Activated CD8-positive, alpha-beta memory T cell treated with anti-CD3 and anti-CD28 coated beads for 24 hours (primary cell): ENCODE data around the gene IZUMO1.

ENCODE experiments used
- DNase-seq: peaks from one replicate; pipeline ENCODE4 v3.0.0-alpha.2; 2020

Gene IZUMO1

GRCh38 chr19:48756686-48757085 is 10.0 kb upstream of the IZUMO1 start:
- DNase-seq: no peak

- DNase-seq: no peak
Measured at GRCh38 chr19:48756212-48756611, 9.5 kb upstream of the IZUMO1 start.

DNA sequence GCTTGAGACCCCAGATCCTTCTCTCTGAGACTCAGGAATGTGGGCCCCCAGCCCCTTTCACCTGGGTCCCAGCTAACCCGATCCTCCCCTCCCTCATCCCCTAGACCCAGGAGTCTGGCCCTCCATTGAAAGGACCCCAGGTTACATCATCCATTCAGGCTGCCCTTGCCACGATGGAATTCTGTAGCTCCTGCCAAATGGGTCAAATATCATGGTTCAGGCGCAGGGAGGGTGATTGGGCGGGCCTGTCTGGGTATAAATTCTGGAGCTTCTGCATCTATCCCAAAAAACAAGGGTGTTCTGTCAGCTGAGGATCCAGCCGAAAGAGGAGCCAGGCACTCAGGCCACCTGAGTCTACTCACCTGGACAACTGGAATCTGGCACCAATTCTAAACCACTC is 9.1 kb upstream of the IZUMO1 start:
- no peak for DNase-seq

GRCh38 chr19:48755084-48755641 is 8.5 kb upstream of the IZUMO1 start, which contains the start of gene FGF21:
FGF21 (plus strand) TSS chr19:48755524; CDS start chr19:48756237, 713 bp downstream.
- no peak for DNase-seq

DNA sequence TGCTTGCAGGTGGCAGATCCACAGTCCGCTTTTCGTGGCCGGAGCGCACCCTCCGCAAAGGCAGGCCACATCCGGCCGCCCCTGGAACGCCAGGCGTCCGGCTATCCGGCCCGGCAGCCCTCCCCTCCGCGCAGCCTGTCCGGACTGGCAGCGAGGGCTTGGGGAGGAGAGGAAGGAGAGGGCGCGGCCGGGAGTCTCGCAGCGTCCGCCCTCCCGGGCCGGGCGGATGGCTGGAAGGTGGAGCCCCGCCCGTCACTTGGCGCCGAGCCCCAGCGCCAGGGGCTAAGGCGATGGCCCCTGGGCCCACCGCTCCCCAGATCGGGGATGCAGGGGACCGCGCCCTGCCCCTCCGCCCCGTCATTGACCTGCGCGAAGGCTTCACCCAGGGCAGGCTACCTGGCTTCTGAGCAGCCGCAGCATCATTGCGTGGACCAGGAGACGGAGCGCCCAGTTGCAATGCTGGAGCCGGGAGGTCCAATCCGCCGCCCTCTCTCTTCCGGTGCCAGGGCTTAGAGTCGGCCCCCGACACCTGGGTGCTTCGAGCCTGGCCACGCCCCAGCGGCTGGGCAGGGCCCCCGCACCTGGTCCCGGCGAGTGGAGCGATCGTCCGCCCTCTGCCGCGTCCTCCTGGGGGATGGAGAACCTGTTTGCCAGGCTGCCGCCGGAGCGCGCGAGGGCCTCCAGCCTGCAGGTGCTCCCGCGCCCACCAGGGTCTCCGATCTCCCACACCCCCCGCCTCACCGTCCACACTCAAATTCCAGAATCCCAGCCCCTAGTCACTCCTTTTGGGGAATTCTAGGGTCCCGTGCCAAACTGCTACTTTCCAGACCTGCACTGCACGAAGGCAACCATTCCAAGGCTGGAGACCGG is 6.0 kb upstream of the IZUMO1 start, which contains the start of gene FUT1:
Gene FUT1, minus strand, starts transcription at position 146 of the 870 bp plus-strand sequence. CDS start 1,360 bp downstream, outside the sequence.
- peak; percentile 72 for DNase-seq

DNA sequence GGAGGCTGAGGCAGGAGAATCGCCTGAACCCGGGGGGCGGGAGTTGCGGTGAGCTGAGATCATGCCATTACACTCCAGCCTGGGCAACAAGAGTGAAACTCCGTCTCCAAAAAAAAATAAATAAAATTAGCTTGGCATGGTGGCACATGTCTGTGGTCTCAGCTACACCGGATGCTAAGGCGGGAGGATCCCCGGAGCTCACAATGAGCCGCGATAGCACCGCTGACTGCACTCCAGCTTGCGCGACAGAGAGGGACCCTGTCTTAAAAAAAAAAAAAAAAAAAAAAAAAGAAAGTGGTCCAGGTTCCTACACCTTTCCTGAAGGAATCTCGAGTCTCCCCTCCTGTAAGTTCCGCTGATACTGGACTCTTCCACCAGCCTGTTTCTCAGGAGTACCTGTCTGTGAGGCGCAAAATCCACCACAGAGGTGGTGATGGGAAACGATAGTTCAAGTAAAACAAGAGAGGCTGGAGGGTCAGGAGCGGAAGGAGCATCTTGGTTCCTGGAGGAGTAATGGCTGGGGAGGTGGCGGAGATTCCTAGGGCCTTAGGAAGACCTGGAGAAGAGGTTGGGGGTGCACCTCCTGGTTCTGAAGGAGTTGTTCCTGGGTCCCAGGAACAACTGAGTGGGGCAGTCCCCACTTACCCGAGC is 5.3 kb upstream of the IZUMO1 start:
- no peak for DNase-seq

DNA sequence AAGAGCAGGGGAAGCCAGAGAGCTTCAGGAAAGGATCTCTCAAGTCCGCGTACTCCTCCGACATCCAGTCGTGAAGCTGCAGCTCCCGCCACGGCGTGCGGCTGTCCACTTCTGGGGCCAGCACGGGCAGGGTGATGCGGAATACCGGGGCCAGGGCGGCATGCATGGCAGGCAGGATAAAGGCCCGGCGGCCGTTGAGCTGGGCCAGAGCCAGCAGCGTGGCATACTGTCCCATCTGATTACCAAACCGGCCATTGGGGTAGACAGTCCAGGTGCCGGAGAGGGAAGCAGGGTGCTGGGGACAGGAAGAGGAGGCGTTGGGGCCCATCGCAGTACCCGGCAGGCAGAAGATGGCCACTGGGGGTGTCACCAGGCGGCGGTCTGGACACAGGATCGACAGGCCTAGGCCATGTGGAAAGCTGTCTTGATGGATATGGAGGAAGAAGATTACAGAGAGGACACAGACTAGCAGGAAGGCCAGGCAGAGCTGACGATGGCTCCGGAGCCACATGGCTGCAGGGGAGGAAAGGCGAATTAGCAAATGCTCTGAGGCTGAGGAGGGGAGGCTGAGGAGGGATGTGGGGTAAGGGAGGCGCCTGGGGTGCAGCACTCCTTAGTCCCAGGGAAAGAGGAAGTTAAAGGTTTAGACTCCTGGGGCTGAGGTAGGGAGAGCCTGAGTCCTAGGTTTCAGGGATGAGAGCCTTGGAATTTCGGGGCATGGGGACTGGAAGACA is 4.2 kb upstream of the IZUMO1 start:
- DNase-seq: no peak

GRCh38 chr19:48750351-48750750 is 3.6 kb upstream of the IZUMO1 start:
- no peak for DNase-seq

DNA sequence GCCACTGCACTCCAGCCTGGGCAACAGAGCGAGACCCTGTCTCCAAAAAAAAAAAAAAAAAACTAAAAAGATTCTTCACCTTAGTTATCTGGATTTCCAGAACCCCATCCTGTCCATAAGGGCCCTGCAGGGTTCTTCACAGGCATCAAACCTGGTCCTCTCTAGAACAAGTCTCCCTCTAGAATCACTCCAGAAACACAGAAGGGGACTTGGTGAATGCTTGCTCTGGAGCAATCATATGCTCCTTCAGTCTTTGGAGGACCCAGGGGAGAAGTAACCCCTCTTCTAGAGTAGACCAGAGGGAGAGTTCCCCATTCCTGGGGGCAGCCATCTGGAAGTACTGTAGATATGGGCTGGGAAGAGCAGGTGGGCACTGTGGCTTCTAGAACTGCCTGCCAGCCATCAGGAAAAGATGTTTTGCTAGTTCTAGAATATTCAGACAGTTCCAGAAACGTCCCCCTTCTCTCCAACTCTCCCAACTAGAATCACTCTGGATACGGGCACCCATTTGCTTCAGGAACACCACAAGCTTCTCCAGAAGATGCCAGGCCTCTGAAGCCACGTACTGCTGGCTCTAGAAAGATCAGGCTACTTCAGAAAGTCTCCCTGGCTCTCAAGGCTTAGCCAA is 3.0 kb upstream of the IZUMO1 start:
- no peak for DNase-seq

GRCh38 chr19:48746110-48746509 is 599 bp downstream of the IZUMO1 start:
- no peak for DNase-seq

GRCh38 chr19:48745208-48745995 is 1.3 kb downstream of the IZUMO1 start:
- DNase-seq: no peak

- DNase-seq: no peak
Measured at GRCh38 chr19:48742096-48742495, 4.6 kb downstream of the IZUMO1 start.

DNA sequence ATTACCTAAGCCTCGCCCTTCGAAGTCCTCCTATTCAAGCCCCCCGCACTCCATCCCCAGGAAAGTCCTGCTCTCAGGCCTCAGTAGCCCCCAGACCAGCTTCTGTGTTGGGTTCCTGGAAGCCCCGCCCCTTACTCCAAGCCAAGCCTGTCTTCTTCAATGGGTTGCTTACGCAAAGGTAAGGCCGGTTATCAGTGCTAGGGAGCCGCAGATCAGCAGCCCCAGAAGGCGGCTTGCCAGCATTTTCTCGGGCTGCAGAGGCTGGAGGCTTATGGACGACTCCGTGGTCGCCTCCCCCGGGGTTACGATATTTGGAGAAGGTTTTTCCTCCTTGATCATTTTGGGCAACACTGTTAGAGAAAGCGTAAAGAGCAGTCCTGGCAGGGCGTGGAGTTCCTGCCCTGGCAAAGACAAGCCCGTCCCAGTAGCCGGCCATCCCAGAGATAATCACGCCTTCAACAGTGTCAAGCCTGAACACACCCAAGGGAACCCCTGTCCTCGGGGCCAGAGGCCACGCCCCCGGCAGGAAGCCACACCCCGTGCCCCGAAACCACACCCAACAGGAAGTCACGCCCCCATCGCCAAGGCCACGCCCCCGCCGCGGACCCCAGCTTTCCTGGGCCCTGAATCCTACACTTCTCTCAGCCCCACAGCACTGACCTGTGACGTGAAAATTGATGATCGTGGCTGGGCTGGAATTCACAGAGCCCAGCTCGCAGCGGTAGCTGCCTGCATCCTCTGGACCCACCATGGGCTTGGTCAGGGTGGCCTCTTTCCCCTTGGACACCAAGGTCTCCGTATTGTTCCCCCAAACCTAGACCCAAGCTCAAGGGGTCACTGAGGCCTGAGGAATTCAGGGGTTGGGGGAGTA is 5.3 kb downstream of the IZUMO1 start:
- peak; percentile 77 for DNase-seq

DNA sequence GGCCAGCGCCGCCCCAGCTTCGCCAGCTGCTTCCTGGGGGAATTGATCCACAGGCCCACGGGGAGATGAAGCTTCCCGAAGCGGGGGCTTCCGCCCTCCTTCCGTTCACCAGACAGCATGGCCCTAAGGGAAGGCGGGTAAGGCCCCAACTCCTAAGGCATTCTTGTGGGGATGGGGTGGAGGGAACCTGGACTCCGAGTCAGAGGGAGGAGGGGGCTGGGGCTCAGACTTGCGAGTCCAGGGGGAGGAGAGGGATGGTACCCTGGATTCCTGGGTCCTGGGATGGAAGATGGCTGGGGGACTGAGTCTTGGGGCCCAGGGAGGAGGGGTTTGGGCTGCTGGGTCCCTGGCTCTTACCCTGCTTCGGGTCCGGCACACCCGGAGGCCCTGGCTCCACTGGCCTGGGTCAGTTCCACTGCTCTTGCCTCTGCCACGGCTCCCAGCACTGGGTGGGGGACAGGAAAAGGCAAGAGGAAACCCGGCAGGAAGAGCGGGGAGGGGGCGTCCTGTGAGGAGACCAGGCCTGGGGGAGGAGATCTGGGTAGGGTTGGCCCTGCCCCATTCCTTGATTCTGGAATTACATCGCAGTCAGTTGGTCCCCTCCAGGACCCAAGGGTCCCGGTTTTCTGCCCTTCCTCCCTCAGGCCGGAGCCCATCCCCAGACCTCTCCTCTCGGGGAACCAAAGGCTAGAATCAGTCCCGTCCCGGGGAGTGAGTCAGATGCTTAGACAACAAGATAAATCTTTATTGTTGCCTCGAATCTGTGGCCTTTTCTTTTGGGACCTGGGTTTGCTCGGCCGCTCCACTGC is 6.3 kb downstream of the IZUMO1 start, which contains the start of gene RASIP1:
Gene RASIP1, minus strand, starts transcription at position 447 of the 809 bp plus-strand sequence. Its CDS starts 328 bp downstream, at position 119.
- DNase-seq: no peak

DNA sequence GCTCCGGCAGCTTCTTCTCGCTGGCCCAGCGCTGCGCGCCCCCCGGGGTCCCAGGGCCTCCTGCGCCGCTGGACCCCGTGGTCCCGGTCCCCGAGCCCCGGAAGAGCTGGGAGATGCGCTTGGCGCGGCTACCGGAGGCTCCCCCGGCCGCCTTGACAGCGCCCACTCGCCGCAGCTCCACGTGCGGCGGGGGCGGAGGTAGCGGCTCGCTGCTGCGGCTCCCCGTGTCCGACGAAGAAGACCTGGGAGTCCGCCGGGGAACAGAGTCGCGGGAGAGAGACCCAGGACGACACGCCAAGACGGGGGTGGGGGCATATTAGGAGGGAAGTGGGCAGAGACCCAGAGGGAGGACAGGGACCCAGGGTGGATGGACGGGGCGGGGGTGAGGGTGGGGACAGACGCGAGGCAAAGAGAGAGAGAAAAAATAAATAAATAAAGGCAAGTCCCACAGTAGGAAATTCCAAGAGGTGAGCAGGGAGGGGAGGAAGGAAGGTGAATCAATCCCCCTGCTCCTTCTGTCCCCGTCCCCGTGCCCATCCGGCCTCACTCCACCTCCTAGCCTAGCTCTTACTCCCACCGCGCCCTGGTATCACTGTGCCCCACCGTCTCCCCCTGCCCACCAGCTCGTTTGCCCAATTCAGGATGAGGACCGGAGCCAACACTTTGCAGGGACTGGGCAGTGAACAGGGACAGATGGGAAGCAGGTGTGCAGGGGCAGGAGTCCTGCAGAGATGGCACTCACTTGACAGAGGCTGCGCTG is 7.1 kb downstream of the IZUMO1 start:
- no peak for DNase-seq

GRCh38 chr19:48738557-48739403 is 7.9 kb downstream of the IZUMO1 start:
- DNase-seq: peak; percentile 97

DNA sequence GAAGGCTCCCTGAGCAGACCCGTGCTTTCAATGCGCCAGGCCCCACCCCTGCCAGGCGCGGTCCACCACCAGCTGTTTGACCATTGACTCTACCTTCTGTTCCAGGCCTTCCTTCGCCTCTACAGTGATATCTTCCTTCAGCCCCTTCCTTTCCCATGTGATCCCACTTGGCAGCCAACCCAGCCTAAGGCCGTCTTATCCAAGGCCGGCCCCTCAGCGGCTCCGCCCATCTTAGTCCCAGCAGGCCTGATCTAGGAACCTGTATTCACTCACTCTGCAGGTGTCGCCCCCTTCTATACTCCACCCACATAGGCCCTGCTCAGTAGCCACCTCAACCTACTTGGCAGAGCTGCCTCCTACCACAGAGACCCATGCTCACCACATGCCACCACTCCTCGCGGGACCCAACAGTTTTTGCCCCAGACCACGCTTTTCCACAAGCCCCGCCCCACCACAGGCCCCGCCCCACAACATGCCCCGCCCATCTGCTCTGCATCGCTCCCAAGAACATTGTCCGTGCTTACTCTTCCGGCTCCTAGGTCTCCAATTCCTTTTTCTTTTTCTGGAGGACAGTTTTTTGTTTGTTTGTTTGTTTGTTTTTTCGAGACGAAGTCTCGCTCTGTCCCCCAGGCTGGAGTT is 9.2 kb downstream of the IZUMO1 start:
- DNase-seq: no peak
